ENCODE measurements around the gene P4HB. TPM values are rescaled to one million over a fixed set of nuclear protein-coding genes. Genes with fewer than 3 reads are reported as not detected.

Gene P4HB
- total RNA-seq, 4 donors from 2014 or later: 289 to 508 (median 447) TPM

DNA sequence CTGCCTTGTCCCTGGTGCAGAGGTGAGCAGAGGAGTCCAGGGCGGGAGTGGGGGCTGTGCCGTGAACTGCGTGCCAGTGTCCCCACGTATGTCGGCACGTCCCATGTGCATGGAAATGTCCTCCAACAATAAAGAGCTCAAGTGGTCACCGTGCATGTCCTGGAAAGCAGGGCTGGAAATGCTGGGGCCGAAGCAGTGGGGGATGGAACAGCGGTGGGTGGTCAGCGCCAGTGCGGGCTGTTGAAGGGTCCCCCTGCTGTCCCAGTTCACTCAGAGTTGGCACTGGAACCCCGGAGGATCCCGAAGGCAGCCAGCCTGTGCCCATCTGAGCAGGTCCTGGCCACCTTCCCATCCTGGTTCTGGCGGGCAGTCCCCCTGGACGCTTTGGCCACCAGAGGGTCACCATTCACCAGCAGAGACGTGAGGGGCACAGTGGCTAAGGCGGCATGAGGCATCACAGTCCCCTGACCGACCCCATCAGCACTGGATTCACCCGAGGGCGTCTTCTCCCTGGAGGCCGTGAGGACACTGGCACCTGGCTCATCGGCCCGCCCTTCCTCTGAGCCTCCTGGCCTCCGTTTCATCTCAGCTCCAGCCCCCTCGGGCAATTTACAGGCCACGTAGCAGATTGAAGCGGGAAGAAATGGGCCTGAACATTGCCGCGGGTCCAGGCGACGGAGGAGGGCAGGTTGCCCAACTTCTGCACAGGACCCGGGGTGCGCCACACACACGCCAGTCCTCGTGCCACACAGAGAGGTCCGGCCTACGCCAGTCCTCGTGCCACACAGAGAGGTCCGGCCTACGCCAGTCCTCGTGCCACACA, 46.3 kb downstream of the P4HB start:
- no peak for TF ChIP-seq CTCF (IDR thresholded peaks at IDR 0.05; ENCODE audit: low read depth)

DNA sequence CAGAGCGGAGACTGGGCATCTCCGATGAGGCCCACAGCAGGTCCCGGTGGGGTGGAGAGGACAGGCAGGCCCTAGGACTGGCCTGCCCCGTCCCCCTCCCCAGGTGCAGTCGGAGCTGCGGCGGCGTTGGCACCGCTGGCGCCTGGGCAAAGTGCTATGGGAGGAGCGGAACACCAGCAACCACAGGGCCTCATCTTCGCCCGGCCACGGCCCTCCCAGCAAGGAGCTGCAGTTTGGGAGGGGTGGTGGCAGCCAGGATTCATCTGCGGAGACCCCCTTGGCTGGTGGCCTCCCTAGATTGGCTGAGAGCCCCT, 47.0 kb downstream of the P4HB start:
- TF ChIP-seq CTCF (IDR thresholded peaks at IDR 0.05; ENCODE audit: low read depth): no peak

GRCh38 chr17:81812571-81813370, 47.6 kb downstream of the P4HB start:
- TF ChIP-seq CTCF (IDR thresholded peaks at IDR 0.05; ENCODE audit: low read depth): no peak

DNA sequence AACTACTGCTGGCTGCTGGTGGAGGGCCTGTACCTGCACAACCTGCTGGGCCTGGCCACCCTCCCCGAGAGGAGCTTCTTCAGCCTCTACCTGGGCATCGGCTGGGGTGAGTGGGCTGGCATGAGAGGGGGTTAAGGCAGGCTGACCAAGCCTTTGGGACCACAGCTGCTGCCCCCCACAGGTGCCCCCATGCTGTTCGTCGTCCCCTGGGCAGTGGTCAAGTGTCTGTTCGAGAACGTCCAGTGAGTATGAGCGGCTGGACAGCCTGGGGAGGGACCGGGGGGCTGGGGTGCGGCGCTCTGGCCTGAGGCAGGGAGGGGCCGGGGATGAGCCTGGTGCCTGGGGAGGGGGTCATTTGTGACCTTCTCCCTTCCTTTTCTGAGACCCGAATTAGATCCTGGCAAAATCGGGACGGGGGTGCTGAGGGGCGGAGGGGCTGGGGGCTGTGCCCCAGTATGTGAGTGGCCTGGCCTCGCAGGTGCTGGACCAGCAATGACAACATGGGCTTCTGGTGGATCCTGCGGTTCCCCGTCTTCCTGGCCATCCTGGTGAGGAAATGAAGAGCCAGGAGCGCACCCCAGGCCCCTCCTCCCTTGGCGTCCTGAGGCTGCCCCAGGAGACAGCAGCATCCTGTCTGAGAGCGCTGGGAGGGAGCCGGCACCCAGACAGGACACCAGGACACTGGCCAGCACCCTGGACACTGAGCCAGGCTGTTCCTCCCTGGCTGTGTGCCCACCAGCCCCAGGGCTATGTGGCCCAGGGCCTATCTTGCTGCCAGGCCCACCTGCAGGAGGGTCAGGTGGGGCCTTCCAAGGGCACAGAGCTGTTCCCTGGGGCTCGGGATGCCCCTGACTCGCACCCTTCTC, 48.4 kb downstream of the P4HB start:
- no peak for TF ChIP-seq CTCF (IDR thresholded peaks at IDR 0.05; ENCODE audit: low read depth)

DNA sequence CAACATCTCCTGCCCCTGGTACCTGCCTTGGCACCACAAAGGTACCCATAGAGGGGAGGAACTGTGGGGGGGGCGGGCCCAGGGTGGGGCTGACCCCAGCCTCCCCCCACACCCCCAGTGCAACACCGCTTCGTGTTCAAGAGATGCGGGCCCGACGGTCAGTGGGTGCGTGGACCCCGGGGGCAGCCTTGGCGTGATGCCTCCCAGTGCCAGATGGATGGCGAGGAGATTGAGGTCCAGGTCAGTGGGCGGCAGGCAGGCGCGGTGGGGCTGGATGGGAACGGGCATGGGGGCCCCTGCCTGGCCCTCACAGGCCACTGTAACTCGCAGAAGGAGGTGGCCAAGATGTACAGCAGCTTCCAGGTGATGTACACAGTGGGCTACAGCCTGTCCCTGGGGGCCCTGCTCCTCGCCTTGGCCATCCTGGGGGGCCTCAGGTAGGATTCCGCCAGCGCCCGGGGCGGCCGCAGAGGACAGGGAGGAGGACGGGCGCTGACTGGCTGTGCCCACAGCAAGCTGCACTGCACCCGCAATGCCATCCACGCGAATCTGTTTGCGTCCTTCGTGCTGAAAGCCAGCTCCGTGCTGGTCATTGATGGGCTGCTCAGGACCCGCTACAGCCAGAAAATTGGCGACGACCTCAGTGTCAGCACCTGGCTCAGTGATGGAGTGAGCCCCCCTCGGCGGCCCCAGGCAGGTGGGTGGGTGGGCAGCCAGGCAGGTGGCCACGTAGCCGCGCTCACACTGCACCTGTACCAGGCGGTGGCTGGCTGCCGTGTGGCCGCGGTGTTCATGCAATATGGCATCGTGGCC, 49.2 kb downstream of the P4HB start:
- no peak for TF ChIP-seq CTCF (IDR thresholded peaks at IDR 0.05; ENCODE audit: low read depth)

GRCh38 chr17:81810476-81810875, 49.9 kb downstream of the P4HB start:
- TF ChIP-seq CTCF (IDR thresholded peaks at IDR 0.05; ENCODE audit: low read depth): no peak
